GM12874 (cell line): Measurements from ENCODE around the gene KDM2B.

Experiments
- TF ChIP-seq, protein P1 (sequence below): IDR thresholded peaks from 2 replicates; pipeline ENCODE4 v1.5.1; 2011; ENCODE audit warnings: low read depth, mild to moderate bottlenecking, control low read depth, low read length, moderate library complexity; ENCODE audit not compliant: insufficient read depth

KDM2B gene

DNA sequence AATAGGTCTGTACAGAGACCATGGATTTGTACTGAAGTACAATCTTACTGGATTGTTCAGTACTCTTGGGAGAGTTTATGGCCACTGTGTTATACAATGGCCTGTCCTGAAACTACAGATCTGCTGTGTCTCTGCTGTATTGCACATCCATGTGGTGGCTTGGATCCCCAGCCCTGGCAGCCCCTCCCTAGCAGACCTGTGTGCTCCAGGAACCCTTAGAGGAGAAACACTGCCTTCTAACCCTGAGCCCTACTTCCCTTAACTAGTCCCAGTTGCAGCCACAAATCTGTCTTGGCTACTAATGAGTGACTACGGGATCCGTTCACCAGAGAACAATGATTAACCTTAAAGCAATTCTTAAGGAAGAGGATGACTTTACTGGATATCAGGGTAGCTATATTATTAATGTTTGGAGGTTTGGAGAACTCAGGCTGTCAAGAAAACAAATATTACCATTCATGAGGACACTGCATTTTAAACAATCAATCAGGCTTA lies 153.2 kb downstream of the KDM2B start:
- TF ChIP-seq, protein P1, sequence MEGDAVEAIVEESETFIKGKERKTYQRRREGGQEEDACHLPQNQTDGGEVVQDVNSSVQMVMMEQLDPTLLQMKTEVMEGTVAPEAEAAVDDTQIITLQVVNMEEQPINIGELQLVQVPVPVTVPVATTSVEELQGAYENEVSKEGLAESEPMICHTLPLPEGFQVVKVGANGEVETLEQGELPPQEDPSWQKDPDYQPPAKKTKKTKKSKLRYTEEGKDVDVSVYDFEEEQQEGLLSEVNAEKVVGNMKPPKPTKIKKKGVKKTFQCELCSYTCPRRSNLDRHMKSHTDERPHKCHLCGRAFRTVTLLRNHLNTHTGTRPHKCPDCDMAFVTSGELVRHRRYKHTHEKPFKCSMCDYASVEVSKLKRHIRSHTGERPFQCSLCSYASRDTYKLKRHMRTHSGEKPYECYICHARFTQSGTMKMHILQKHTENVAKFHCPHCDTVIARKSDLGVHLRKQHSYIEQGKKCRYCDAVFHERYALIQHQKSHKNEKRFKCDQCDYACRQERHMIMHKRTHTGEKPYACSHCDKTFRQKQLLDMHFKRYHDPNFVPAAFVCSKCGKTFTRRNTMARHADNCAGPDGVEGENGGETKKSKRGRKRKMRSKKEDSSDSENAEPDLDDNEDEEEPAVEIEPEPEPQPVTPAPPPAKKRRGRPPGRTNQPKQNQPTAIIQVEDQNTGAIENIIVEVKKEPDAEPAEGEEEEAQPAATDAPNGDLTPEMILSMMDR: no peak

DNA sequence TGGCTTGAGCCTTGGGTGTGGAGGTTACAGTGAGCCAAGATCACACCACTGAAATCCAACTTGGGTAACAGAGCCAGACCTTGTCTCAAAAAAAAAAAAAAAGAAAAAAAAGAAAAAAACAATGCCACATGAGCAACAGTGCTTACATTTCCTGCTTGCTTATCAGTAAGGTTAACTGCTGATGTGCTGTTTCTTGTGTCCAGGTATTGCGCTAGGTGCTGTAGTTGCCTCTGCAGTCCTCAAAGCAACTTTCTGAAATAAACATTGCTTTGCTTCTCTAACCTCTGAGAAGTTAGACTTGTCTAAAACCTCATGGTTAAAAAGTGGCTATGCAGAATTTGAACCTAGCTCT lies 156.2 kb downstream of the KDM2B start:
- TF ChIP-seq, protein P1: no peak

DNA sequence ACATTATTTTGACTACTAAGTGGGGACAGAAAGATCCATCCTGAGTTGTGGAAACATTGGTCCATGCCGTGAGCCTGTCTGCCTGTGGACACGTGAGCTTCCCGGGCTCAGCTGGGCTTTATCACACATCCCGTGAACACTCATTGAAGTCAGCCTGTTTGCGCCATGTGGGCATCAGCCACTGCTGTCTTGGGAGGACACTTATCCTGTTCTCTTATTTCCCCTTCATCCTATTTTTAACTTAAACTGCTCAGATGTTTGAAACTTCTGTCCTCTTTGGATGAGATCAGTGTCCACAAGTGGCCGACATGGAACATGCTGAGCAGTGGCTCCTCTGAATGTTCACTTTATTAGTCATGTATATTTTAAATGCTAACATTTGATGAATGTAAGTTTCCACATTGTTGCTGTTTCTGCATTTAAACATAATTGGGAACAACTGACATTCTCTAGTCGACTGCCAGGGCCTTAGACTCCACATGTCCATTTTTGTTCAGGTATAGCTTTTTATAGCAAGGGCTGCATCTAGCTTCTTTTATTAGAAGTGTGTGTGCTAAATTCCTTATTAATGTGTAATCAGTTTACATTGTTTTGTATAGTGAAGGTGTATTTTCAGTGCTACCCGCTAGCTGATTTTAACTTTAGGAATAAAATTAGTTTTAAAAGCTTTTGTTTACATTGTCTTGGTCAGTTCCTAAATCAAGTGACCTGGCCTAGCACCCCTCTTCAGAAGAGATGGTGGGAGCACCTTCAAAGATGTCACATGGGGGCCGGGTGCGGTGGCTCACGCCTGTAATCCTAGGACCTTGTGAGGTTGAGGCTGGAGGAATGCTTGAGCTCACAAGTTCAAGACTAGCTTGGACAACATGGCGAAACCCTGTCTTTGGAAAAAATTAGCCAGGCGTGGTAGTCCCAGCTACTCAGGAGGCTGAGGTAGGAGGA lies 156.9 kb downstream of the KDM2B start:
- TF ChIP-seq, protein P1: no peak

DNA sequence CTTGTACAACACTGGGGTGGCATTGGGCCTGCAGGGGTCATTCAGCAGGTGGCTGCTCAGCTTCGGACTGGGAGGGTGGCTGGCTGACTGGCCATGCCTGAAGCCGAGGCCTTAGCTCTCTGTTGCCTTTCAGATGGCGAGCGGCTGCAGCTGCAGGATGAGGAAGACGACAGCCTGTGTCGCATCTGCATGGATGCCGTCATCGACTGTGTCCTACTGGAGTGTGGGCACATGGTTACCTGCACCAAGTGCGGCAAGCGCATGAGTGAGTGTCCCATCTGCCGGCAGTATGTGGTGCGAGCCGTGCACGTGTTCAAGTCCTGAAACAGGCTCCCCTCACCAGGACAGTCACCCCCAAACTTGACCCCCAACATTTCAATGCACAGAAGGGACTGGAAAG lies 157.6 kb downstream of the KDM2B start:
- TF ChIP-seq, protein P1: no peak

DNA sequence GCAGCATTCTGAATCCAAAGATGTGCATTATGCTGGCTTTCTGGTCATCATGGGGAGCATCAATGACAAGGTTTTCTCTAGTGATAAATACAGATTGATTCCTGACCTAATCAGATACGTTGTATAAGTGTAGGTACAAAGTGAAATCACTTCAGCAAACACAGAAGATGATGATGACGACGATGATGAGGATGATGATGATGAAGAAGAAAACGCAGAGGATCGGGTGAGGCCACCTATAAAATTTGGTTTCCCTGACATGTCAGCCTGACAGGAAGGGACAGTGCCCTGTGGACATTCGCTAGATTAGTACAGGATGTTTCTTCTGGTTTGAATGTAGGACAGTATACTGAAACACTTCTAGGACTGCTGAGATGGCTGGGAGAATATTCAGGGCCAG lies 160.7 kb downstream of the KDM2B start:
- TF ChIP-seq, protein P1: no peak

DNA sequence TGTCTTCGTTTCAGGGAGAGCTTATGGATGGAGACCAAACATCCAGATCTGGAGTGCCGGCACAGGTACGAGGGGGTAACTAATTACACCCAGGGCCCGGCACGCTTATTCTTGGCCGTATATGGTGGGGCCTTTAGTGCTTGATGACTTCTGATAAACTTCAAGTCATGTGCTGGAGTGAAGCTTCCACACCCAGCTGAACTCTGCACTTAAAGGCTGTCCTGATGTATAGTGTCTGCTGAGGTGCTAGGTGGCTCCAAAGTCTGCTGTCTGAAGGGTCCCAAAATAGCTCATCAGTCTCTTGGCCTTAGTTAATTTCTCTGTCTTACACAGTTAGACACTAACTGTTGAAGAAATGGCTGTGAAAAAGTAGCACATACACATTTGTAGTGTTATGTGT lies 163.0 kb downstream of the KDM2B start:
- TF ChIP-seq, protein P1: no peak

DNA sequence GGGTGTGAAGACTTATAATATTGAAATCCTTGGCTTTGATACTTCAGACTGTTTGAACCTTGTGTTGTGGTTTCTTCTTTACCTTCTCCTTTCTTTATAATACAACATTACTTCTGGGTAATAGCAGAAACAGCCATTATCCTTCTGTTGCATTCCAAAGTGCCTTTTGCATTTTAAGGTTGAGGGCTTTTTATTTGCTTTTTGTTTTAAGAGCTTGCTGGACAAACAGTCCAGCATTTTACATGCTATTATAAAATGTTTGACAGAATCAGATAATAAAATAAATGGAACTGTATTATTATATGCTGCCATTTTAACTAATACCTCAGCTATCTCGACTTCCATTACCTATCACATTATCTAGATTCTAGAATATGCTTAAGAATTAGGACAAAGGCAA lies 166.9 kb downstream of the KDM2B start:
- TF ChIP-seq, protein P1: no peak
